GM12872 (cell line): ENCODE measurements around the gene ACSF3.

ENCODE experiments used
- TF ChIP-seq, protein P1 (sequence below): IDR thresholded peaks from 3 replicates; pipeline ENCODE4 v1.5.1; 2011; ENCODE audit warnings: low read depth, mild to moderate bottlenecking, low read length, moderate library complexity; ENCODE audit not compliant: insufficient read depth

The ACSF3 gene

DNA sequence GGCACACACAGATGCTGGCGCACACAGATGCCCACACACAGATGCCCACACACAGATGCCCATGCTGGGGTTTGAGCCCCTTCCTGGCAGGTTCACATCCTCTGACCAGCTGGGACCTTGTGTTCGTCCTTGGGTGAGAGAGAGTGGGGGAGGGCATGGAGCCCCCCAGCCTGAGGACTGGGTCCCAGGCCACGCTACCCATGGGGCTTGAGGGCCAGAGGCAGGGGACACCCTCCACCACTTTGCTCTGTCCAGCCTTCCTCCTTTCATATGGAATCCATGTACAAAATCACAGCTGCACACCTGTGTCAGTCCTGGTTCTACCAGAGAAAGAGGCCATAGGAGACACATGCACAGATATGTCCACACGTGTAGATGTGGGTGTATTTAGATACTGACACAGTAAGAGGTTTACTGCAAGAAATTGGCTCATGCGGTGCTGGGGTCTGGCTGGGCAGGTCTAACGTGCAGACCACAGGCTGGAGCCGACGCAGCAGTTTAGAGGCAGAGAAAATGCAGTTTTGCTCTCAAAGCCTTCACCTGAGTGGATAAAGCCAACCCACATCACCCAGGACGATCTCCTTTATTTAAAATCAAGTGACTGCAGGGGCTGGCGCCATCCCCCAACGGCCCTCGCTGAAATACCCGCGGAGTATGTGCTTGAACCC is 95.8 kb downstream of the ACSF3 start:
- TF ChIP-seq, protein P1, sequence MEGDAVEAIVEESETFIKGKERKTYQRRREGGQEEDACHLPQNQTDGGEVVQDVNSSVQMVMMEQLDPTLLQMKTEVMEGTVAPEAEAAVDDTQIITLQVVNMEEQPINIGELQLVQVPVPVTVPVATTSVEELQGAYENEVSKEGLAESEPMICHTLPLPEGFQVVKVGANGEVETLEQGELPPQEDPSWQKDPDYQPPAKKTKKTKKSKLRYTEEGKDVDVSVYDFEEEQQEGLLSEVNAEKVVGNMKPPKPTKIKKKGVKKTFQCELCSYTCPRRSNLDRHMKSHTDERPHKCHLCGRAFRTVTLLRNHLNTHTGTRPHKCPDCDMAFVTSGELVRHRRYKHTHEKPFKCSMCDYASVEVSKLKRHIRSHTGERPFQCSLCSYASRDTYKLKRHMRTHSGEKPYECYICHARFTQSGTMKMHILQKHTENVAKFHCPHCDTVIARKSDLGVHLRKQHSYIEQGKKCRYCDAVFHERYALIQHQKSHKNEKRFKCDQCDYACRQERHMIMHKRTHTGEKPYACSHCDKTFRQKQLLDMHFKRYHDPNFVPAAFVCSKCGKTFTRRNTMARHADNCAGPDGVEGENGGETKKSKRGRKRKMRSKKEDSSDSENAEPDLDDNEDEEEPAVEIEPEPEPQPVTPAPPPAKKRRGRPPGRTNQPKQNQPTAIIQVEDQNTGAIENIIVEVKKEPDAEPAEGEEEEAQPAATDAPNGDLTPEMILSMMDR, result no peak

DNA sequence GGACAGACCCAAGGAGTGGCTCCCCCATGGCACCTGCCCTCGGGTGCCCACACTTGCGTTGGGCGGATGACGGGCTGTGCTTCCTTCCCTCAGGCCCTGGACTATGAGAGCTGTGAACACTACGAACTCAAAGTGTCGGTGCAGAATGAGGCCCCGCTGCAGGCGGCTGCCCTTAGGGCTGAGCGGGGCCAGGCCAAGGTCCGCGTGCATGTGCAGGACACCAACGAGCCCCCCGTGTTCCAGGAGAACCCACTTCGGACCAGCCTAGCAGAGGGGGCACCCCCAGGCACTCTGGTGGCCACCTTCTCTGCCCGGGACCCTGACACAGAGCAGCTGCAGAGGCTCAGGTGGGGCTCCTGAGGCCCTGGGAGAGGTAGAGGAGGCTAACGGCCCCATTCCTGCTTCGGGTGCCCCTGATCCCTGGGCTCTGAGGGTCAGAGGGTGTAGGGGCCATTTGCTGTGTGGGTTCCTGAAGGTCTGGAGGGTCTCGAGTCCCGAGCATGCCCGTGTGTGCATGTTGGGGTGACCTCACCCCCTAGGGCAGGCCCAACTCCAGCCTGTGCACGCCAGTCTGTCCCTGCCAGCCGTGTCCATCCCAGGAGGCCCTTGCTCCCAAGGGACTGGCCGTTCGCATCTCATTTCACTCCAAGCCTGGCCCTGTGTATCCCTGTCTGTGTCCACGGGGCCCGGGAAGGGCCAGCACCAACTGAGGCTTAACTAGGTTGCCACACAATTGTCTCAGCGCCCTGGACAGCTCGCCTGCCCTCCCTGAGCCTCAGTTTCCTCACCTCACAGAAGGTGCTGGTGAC is 96.7 kb downstream of the ACSF3 start:
- TF ChIP-seq, protein P1, result no peak

DNA sequence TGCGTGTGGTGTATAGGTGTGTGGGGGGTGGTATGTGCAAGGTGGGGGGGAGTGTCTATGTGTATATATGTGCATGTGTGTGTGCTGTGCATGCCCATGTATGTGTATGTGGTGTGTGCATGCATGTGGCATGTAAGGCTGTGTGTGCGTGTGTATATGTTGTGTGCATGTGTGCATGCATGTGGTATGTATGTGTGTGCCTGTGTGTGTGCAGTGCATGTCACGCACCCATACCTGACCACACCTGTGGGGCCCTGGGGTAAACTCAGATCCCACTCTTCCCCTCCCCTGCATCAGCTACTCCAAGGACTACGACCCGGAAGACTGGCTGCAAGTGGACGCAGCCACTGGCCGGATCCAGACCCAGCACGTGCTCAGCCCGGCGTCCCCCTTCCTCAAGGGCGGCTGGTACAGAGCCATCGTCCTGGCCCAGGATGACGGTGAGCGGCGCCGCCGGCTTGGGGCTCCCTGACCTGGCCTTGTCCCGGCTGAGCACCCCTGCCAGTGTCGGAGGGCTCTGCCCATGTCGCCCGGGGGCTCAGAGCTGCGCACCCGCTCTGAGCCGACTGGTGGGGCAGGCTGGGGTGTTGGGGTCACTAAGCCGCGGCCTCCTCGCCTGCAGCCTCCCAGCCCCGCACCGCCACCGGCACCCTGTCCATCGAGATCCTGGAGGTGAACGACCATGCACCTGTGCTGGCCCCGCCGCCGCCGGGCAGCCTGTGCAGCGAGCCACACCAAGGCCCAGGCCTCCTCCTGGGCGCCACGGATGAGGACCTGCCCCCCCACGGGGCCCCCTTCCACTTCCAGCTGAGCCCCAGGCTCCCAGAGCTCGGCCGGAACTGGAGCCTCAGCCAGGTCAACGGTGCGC is 97.6 kb downstream of the ACSF3 start:
- TF ChIP-seq, protein P1, result no peak

DNA sequence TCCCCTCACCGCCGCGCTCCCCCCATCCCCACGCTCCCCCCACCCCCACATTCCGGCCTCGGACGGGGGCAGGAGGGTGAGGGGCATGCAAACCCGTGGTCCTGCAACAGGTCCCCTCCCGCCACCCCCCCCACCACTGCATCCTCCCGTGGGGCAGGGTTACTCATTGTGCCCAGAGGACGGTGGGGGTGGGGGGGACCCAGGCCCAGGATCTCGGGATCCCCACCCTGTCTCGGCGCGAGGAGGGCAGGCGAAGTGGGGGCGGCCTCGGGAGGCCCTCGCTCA is 98.2 kb downstream of the ACSF3 start:
- TF ChIP-seq, protein P1, result no peak

DNA sequence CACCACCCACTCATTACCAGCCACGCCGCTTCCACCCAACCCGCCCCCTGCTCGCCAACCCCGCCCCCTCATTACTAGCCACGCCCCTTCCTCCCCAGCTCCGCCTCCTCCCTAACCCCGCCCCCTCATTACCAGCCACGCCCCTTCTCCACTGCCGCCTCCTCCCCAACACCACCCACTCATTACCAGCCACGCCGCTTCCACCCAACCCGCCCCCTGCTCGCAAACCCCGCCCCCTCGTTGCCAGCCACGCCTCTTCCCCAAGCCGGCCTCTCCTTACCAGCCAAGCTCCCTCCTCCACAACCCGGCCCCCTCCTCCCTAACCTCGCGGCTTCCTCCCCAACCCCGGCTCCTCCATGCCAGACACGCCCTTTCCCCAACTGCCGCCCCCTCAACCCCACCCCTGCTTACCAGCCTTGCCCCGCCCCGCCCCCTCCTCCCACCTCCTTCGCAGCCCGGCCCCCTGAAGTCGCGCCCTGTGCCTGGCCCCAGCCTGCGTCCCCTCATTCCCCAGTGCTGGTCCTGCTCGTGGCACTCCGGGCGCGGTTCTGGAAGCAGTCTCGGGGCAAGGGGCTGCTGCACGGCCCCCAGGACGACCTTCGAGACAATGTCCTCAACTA is 99.4 kb downstream of the ACSF3 start:
- TF ChIP-seq, protein P1, result no peak

DNA sequence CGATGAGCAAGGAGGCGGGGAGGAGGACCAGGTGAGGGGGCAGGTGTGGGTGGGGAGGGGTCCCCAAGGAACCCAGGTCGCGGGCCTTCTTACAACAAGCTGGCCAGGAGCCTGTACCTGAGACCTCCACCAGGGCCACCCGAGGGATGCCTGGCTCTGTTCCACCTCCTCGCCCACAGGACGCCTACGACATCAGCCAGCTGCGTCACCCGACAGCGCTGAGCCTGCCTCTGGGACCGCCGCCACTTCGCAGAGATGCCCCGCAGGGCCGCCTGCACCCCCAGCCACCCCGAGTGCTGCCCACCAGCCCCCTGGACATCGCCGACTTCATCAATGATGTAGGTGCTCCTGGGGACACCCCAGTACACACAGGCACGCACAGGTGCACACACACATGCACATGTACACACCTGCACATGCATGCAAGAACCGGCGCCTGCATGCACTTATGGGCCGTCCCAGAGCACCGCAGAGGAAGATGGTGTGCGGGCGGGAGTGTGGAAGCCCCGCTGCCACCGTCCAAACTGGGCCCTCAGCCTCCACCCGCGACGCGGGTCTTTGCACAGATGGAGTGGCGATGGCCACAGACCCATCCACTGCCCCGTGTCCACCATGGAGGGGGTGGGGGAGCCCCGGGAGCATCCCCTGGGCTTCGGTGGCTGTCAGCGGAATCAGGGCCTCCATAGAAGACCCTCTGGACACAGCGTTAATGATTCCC is 100.1 kb downstream of the ACSF3 start:
- TF ChIP-seq, protein P1, result no peak
